Hepatic stellate cell (primary cell): Measurements from ENCODE around the gene CLN3.
"Not testable (repeated sequence)": the region's sequence is repeated elsewhere in the genome, so short reads cannot be mapped to it uniquely, and the experiment has no call there.

Experiments
- DNase-seq: peaks from one replicate; pipeline ENCODE4 v3.0.0; 2011; ENCODE audit warnings: low spot score

Gene CLN3

GRCh38 chr16:28494121-28494851 is 2.4 kb upstream of the CLN3 start, which contains the start of gene APOBR:
Gene APOBR (plus strand): TSS chr16:28494643. CDS start chr16:28494682, 39 bp downstream.
- no peak for DNase-seq

DNA sequence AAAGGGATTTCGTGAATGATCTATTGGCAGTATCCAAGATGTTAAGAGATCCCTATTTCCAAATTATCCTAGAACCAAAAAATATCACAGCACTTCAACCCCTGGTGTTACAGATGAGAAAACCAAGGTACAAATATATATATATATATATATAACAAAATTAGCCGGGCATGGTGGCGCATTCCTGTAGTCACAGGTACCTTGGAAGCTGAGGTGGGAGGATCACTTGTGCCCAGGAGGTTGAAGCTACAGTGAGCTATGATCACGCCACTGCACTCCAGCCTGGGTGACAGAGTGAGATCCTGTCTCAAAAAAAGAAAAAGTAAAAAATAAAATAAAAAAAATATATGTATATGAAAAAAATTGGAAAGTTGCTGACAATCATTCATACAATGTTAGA is 637 bp upstream of the CLN3 start:
- DNase-seq: no peak

- no peak for DNase-seq
These were observed 474 bp downstream of the CLN3 start for GRCh38 chr16:28491230-28491969.

DNA sequence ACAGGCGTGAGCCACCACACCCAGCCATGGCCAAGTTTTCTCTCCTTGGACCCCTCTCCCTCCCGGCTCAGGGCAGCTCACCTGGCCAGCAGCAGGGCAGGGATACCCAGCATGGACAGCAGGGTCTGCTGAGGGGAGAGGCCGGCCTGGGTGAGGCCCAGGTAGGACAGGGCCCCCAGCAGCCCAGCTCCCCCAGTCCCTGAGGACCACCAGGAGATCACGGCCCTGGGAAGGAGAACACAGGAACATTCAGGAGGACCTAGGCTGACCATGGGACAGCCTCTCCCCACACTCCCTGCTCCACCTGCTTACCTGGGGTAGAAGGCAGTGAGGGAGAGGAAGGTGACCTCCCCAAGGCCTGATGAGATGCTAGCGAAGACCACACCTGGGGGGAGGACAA is 5.6 kb downstream of the CLN3 start:
- no peak for DNase-seq

- not testable (repeated sequence) for DNase-seq
These were observed 8.5 kb downstream of the CLN3 start for GRCh38 chr16:28483361-28483760.

DNA sequence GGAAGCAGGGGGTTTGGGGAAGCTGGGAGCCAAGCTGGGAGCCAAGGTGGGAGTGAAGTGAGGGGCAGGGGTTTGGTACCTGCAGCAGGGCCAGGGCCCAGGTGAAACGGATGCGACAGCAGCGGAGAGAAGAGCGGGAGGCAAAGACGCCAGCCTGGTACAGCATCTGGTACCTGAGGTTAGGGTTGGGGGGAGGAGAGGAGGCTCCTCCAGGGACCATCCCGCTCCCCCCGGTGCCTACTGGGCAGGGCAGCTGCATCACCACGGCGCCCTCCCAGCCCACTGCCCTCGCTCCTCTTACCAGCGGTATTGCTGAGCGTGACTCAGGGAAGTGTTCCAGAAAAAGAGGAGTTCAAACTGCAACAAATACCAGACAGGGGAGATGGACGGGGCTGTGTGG is 9.8 kb downstream of the CLN3 start:
- no peak for DNase-seq

GRCh38 chr16:28478506-28479180 is 13.2 kb downstream of the CLN3 start:
- no peak for DNase-seq

GRCh38 chr16:28477311-28477920 is 14.5 kb downstream of the CLN3 start:
- no peak for DNase-seq

DNA sequence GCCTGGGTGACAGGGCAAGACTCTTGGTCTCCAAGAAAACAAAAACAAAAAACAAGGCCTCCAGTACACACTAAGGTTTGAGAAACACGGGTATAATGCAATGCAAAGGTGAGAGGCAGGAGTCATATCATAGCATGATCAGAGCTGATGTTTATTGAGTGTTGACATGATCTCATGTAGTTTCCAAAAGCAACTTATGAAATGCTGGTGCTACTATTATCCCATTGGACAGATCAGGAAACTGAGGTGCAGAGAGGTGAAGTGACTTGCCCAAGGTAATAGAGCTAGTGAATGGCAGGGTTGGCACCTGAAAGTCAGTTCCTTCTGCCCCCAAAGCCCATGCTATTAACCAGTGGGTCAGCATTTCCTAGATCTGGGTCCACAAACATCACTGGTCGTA is 16.7 kb downstream of the CLN3 start:
- DNase-seq: no peak

DNA sequence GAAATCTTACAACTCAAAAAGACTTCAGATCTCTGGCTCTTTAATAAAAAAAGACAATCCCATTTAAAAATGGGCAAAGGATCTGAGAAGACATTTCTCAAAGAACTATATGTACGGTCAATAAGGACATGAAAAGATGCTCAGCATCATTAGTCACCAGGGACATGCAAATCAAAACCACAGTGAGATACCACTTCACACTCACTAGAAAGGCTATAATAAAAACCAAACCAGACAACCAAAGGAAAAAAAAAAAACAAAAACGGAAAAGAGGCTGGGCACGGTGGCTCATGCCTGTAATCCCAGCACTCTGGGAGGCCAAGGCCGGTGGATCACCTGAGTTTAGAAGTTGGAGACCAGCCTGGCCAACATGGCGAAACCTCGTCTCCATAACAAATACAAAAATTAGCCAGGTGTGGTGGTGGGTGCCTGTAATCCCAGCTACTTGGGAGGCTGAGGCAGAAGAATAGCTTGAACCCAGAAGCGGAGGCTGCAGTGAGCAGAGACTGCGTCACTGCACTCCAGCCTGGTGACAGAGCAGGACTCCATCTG is 18.1 kb downstream of the CLN3 start:
- DNase-seq: no peak

DNA sequence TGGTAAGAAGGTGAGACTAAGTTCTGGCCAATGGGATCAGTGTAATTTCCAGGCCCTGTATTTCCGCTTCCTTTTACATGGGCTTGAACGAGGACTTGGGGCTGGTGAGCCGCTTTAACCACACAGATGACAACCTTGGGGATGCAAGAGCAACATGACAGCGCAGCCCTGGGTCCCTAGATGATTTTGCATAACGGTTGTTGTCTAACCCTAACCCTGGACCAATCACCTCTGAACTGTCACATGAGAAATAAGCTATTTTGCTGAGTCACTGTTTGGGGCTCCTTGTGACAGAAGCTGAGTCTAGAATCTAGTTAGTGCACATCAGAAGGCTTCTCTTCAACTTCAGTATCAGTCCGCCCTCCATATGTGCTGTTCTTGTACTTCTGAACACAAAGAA is 44.8 kb downstream of the CLN3 start:
- not testable (repeated sequence) for DNase-seq

DNA sequence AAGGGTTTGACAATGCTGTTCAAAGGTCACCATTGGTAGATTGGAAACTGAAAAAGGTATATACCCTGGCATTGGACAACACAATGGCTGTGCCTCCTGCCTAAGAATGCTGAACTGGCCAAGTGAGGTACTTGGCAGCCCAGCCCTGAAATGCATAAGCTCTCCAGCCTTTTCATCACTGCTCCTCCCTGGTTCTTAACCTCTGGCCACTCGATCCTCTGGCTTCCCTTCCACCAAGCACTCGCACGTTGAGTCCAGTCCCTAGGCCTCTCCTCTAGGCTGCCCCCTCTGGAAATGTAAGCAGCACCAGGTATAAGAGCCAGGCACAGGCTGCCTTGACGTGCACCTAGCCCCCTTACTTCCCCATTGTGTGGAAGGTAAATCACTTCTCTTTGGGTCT is 45.5 kb downstream of the CLN3 start:
- not testable (repeated sequence) for DNase-seq

DNA sequence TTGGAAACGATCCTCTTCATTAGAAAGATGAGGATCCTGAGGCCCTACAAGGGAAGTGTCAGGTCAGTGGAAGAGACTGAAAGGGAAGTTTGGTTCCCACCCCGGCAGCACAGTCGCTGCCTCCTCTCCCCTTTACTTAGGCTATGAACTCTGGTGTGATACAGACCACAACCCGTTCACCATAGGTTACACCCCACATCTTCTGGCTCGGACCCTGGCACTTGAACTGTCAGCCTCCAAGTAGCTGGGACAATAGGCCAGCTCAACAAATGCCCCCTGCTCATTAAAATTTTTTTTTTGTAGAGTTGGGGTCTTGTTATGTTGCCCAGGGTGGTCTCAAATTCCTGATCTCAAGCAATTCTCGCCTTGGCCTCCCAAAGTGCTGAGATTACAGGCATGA is 47.9 kb downstream of the CLN3 start:
- not testable (repeated sequence) for DNase-seq

DNA sequence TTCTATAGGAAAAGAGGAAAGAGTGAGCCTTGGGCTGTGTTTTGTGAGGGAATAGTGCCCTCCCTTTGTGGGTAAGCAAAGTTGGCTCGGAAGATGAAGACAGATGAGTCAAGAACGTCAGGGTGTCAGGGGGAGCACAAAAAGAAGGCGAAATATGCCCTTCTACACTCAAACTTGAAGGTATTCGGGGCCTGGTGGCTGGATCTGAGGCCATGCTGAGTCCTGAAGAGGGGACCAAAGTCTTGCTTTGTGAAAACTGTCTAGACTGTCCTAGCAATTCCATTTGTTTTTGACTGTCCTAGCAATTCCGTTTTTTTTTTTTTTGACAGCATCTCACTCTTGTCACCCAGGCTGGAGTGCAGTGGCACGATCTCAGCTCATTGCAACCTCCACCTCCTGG is 53.0 kb downstream of the CLN3 start:
- not testable (repeated sequence) for DNase-seq

DNA sequence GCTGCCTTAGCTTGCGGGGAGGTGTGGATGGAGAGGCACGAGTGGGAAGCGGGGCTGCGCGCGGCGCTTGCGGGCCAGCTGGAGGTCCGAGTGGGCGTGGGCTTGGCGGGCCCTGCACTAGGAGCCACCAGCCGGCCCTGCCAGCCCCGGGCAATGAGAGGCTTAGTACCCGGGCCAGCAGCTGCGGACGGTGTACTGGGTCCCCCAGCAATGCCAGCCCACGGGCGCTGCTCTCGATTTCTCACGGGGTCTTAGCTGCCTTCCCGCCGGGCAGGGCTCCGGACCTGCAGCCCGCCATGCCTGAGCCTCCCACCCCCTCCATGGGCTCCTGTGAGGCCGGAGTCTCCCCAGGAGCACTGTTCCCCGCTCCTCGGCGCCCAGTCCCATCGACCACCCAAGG is 56.5 kb downstream of the CLN3 start:
- DNase-seq: not testable (repeated sequence)
